GM19023 (cell line): ENCODE measurements around the gene PACSIN1.
"Not testable (repeated sequence)": the region's sequence is repeated elsewhere in the genome, so short reads cannot be mapped to it uniquely, and the experiment has no call there.

Source experiments
- ATAC-seq: cut with Tn5 transposase; IDR thresholded peaks from one replicate; pipeline ENCODE4 v1.9.1; 2021; ENCODE audit warnings: mild to moderate bottlenecking, moderate library complexity; ENCODE audit not compliant: unreplicated experiment

Gene PACSIN1

DNA sequence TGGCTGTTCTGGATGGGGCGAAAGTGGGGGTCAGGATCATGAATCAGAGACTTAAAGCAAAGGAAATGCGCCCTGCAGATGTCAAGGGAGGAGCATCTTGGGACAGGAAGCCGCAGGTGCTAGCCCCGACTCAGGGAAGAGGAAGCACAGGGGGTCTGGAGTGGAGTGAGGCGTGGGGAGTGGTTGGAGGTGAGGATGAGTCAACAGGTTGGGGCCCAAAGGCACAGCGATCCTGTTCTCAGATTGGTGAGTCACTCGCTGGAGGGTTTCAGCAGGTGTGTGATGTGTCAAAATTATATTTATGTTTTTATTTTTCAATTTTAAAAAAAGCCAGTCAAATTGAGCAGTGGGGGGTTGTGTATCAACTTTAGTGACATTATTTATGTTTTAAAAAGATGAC, 19.0 kb downstream of the PACSIN1 start:
- no peak for ATAC-seq

DNA sequence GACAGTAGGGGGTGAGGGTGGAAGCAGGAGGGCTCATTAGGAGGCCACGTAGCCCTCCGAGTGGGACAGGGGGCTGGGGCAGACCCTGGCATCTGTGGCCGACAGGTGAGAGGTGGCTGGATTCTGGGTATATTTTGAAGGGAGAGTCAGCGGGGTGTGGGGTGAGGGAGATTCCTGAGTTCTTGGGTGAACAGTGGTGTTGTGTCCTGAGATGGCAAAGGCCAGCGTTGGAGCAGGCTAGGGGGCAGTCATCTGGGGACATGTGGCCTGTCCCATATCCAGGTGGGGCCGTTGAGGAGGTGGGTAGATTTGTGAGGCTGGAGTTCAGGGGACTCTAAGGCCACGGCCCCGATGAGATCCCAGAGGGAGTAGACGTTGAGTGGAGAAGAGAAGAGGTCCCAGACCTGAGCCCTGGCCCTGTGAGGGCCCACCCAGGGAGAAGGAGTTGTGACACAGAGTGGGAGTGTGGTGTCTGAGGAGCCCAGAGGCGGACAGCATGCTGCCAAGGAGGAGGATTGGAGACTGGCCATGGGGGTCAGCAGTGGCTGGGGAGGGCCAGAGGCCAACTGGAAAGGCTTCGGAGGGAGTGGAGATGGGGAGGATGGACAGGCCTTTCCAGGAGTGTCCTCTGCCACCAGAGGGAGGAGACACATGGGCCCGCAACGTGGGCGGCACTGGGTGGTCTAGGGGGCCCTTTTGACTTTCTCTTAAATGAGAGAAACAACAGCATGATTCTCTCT, 19.6 kb downstream of the PACSIN1 start:
- no peak for ATAC-seq

DNA sequence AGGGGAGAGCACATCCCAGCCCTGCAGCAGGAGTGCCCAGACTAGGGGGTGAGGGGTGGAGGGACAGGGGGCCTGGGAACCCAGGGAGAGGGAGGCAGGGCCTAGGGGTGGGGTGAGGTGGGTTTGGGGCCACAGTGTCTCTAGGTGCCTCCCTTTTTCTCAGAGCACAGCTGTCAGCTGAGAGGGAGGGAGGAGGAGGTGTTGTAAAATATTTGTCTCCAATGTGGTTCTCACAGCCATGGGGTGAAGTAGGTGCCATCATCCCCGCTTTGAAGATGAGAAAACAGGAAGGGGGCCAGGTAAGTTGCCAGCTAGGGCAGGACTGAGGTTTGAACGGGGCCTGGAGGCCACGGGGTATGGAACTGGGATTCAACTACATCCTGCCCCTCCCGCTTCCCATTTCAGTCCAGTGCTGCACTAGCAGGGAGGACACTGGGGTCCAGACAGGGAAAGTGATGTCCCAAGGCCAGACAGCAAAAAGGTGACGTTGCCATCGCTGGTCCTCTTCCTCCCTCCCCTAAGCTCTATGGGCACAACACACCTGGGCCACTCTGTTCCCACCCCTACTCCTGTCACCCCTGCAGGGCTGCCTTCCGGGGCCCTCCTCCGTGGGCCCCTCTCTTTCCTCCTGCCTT, 20.3 kb downstream of the PACSIN1 start:
- no peak for ATAC-seq

DNA sequence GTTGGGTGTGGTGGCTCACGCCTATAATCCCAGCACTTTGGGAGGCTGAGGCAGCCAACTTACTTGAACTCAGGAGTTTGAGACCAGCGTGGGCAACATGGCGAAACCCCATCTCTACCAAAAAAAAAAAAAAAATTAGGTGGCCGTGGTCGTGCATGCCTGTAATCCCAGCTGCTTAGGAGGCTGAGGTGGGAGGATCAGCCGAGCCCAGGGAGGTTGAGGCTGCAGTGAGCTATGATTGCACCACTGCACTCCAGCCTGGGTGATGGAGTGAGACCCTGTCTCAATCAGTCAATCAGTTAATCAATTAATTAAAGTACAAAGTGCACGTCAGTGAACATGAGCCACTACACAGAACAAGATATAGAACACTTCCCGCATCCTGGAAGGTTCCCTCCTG, 21.0 kb downstream of the PACSIN1 start:
- ATAC-seq: not testable (repeated sequence)

DNA sequence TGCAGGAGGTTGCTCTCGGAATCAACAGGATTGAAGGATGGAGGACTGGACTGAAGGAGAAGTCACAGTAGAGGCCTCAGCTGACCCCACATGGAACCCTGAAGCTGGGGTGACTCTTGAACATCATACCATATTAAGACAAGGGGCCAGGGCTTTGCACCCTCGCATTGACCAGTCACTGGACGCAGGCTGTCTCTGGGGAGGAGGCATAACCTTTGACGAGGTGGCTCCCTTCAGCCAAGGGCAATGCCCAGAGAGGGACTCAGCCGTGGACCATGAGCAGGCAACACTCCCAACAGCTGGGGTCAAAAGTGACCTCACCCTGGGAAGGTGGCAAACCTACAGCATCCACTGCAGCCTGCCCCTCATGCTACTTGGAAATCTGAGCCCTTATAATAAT, 21.7 kb downstream of the PACSIN1 start:
- ATAC-seq: no peak

DNA sequence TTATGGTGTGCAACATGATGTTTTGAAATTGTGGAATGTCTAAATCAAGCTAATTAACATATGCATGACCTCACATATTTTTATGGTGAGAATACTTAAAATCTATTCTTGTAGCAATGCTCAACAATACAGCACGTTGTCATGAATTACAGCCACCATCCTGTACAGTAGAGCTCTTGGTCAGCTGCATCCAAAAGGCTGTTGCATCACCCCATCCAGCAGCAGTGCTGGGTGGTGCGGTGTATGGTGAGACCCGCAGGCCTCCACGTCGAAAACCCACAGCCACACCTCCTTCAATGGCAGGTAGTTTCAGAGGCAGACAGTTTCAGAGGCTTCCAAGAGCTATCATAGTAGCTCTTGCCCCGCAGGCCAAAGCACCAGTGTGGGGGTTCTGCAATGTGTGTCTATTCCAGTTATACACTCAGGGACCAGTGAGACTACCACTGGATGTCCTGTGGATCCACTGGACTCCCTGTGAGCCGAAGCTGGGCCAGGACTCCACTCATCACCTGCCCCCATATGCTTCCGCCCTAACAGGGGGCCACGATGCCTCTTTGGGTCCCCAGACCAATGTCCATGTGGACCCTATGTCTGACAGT, 23.4 kb downstream of the PACSIN1 start:
- no peak for ATAC-seq

DNA sequence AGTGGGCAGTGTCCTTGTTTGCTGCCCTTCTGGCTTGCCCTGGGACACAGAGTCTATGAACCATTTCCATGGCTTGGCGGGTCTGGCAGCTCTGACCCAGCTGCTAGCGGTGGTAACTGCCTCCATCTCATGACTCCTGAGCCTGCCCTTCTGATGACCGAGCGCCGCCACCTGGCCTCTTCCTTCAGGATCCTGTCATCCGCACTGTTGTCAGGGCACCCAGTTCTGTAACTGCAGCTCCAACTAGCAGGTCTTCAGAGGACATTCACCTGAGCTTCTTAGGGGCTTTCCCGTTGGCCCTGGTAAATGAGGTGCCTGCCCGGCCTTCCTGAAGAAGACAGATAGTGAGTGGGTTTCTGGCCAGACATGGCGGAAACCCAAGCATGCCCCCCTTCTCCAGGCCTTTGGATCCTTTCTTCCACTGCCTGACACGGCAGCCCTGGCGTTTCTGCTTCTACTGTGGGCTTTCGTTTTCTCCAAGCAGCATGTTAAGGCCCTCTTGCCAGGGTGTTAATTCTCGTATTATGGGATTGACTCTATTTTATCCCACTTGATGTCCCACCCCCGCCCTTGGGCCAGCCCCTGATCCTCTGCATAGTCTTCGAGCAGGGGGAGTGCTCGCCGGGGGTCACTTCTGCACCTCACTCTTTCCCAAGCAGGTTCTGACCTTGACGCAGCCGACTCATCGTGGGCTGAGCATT, 24.7 kb downstream of the PACSIN1 start:
- ATAC-seq: no peak

DNA sequence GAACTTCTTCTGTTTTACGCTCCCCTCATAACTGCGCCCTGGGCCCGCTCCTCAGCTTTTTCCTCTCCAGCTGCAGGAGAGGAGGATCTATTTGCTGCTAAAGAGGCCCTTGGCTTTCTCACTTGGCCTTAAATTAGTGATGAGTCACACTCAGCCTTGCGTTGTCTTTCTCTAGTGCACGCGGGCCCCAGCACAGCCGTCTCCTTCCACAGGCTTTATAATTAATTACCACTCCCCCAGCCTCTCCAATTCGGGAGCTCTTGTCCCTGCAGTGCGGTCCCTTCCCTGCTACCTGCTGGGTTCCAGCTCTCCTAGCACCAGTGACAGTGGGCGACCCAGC, 25.2 kb downstream of the PACSIN1 start:
- no peak for ATAC-seq

DNA sequence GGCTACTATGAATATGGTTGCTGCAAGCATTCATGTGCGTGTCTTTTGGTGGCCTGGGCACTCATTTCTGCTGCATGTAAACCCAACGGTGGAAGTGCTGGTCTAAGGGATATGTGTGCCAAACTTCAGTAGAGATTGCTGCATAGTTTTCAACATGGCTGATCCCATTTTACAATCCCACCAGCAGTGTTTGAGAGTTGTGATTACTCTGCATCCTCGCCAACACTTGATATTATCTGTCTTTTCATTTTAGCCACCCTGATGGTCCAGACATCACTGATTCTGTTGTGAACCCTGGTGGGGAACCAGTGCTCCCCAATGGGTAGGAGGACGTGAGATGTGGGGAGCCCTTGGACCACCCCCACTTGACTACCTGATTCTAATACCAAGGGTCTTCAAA, 27.5 kb downstream of the PACSIN1 start:
- ATAC-seq: no peak

DNA sequence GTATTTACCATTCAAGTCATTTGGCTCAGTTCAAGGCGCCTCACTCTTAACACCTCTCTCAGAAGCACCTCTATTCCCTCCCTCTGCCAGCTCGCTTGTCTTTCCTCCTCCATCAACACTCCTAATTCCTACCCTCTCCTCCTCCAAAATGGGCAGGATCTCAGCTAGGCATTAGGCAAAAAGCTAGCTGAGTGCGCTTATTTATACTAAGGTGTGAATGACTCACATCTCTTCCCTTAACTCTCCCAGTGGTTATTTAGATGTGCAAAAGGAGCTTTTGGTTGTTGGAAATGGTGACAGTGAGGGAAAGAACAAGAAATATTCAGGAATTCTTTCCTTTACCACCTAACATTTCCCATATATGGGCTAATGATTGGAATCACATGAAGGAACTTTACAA, 29.1 kb downstream of the PACSIN1 start:
- no peak for ATAC-seq

DNA sequence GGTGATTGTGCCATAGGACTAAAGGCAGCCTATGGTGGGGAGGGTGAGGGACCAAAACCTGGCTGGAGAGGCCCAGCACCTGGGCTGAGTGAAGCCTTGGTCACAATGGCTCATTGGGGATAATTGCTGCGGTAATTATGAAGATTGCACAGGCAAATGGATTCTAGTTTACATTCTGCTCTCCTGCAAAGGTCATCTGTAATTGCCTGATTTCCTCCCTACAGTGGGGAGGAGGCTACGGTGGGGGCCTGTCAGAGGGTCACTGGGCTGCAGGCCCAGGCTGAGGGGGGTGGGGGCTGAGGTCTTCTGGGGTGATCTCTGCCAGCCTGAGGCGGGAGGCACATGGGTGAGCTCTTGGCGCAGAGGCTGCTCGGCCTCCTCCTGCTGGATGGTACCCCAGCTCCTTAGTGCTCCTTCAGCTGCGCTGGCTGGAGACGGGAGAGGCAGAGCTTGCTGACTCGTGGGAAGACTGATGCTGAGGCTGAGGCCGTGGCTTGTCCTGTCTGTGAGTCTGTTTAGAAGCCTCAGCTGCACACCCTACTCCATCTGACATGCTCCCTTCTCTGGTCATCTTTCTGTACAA, 30.3 kb downstream of the PACSIN1 start:
- no peak for ATAC-seq

DNA sequence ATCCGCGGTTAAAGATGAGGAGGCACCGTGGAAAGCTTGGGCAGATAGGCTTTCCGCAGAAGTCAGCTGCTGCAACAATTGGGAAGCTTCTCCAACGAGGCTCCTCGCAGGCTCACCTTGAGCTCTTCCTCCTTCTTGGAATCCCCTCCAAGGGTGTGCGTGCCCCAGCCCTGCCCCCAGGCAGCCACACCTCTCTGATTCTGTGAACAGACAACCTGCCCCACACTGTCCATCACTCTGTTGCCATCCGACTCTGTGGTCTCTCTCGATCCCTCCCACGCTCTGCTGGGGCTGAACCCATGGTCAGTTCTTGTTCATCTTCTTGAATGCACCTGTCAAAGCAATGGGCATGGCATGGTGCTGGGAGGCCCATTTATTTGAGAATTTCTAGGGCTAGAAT, 31.5 kb downstream of the PACSIN1 start:
- no peak for ATAC-seq

DNA sequence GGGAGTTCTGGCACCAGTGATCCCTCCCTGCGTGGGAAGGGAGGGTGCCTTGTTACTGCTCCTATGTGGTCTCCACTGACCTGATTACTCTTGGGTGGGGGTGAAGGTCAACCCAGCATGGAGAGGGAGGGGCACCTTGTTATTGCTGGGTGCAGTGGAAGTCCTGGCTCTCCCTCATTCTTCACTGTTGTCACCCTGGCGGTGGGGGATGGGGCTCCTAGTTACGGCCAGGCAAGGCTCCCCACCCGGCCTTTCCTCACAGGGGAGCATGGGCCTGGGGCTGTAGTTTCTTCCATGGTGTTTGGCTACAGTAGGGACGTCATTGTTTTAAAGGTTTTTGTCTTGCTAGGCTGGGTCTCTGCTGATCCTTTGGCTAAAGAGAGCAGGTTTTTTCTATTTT, 40.8 kb downstream of the PACSIN1 start:
- no peak for ATAC-seq

DNA sequence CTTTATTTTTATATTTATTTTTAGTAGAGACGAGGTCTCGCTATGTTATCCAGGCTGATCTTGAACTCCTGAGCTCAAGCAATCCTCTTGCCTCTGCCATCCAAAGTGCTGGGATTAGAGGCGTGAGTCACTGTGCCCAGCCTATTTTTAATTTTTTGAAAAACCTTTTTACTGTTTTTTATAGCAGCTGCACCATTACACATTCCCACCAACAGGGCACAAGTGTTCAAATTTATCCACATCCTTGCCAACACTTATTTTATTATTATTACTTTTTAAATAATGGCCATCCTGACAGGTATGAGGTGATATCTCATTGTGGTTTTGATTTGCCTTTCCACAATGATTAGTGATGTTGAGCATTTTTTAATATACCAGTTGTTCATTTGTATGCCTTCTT, 42.5 kb downstream of the PACSIN1 start:
- ATAC-seq: no peak

DNA sequence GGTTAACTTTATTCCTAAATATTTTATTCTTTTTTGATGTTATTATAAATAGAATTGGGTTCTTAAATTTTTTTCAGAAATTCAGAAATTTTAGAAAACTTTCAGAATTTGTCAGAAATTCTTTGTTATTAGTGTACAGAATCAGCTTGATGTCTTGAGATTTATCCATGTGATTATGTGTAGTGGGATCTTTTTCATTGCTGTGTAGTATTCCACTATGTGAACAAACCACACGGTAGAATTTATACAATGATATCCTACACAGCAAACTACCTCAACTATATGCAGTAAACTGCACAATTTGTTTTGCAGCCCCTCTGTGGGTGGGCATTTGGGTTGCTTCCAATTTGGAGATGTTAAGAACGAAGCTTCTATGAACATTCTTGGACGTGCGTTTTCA, 43.9 kb downstream of the PACSIN1 start:
- no peak for ATAC-seq

DNA sequence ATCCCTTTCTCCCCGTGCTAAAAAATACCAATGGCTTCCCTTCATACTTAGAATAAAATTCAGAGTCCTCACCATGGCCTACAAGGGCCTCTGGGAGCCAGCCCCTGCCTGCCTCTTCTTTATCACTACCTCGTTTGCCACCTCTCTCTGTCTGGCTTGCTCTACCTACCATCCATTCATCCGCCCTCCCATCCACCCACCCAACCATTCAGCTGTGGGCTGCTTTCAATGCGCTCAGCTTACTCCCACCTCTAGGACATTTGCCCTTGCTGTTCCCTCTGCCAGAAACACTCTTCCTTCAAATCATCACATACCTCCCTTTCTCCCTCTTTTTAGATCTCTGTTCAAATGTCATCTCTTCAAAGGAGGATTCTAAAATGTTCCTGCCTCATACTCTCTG, 44.4 kb downstream of the PACSIN1 start:
- no peak for ATAC-seq

DNA sequence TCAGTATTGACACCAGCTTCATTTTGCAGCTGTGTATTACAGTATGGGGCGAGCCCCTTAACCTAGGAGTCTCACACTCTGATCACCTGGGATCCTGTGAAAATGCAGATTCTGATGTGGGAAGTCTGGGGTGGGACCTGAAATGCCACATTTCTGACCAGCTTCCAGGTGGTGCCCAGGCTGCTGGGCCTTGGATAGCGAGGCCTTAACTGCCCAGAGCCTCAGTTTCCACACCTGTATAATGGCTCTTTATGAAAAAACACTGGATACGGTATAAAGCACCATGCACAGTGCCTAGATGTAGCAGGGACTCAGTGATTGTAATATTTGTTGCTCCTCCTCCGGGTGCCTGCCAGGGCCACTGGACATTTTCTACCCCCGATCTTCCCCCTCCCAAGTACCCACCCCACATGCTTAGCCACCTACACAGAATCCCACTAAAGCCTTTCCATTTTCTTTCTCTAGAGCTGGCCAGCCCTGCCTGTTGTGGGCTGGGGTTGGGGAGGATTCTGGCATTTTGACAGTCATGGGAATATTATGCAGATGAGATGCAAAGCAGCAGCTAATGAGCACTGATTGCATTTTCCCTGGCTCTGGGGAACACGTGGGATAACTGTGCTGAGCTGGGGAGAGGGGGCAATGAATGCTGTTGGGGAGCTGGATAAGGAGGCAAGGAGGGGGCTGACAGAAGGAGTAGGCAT, 45.5 kb downstream of the PACSIN1 start:
- ATAC-seq: no peak

DNA sequence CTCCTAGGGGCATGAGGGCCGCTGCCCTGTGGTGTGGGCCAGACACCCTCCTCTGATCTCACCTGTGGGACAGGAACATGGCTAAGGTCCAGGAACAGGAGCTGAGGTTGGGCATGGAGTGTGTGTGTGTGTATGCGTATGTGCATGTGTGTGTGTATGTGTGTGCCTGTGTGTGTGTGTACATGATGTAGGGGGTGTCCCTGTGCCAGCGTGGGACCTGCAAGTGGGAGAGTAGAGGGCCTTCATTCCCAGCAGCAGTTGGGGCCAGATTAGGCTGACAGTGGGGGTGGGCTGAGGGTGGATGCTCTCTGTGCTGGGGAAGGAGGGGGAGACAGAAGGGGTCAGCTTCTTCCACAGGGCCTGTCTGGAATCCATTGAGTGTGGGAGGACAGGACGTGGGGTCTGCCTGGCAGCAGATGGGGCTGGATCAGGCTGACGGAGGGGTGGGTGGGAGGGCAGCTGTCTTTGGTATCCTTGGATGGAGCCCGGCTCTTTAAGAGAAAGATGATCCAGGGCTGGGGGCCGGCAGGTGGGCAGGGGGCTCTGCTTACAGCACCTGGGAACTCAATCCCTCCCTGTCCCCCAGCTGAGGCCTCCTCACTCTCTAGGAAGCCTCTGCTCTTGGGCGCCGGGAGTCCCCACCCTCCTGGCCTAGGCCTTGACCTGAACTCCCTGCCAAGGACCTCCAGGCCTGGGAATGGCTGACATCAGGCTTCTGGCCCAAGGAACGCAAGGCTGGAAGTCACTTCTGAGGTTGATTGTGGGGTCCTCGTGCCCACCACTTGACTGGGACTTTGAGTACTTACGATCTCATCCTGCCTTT, 46.2 kb downstream of the PACSIN1 start:
- no peak for ATAC-seq

DNA sequence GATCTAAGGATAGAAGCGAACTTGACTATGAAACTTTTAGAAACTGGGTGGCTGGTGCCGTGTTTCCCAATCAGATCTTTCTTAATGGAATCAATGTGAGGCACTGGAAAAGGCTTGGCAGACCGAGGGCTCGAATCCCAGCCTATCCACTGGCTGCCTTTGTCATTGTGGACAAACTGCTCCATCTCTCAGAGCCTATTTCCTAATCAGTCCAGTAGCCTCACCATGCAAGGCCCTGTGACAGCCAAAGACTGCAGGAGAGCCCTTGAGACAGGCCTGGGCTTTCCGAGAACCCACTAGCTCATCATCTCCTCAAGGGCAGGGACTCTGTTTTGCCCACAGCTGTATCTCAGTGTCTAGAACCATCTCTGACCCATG, 46.9 kb downstream of the PACSIN1 start:
- ATAC-seq: no peak

DNA sequence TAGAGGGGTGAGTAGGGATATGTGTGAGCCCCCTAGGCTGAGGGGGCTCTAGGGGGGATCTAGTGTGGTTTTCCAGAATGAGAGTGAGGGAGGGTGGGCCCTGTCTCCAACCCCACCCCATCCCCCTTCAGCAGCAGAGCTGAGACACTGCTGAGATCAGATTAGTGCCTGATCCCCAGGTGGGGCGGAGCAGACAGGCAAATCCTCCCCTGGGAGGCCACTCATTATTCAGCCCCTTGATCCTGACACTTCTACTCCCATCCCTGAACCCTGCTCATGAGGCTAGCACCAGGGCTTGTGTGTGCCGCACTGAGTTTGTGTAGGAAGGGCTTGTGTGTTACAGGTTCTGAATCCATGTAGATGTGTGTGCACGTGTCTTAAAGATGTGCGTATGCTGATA, 47.8 kb downstream of the PACSIN1 start:
- ATAC-seq: no peak
